Subcutaneous abdominal adipose tissue (tissue), 5 donors: ENCODE measurements around the gene HEG1.

Source experiments
- H3K27ac ChIP-seq: one replicate; pipeline ENCODE4 v1.7.0; 2013; ENCODE audit warnings: low read depth, mild to moderate bottlenecking, inconsistent platforms, low read length, moderate library complexity
- H3K27me3 ChIP-seq, 5 donors: one replicate each; pipeline ENCODE4 v1.7.0; 2013; ENCODE audit warnings: low read length in 5 of 5, inconsistent platforms in 1 of 5; ENCODE audit not compliant: control insufficient read depth in 5 of 5, insufficient read depth in 4 of 5
- H3K36me3 ChIP-seq, 5 donors: one replicate each; pipeline ENCODE4 v1.7.0; 2013; ENCODE audit warnings: low read length in 5 of 5; ENCODE audit not compliant: control insufficient read depth in 5 of 5, insufficient read depth in 5 of 5
- H3K4me1 ChIP-seq, 5 donors: one replicate each; pipeline ENCODE4 v1.7.0; 2013; ENCODE audit warnings: low read length in 5 of 5, mild to moderate bottlenecking in 3 of 5, moderate library complexity in 1 of 5; ENCODE audit not compliant: control insufficient read depth in 5 of 5, insufficient read depth in 5 of 5
- H3K4me3 ChIP-seq, 5 donors: one replicate each; pipeline ENCODE4 v1.7.0; 2013; ENCODE audit warnings: low read length in 5 of 5, low read depth in 1 of 5
- H3K9ac ChIP-seq, 5 donors: one replicate each; pipeline ENCODE4 v1.7.0; 2013; ENCODE audit warnings: low read length in 5 of 5, mild to moderate bottlenecking in 4 of 5, moderate library complexity in 3 of 5
- H3K9me3 ChIP-seq, 5 donors: one replicate each; pipeline ENCODE4 v1.7.0; 2013; ENCODE audit warnings: low read length in 5 of 5; ENCODE audit not compliant: control insufficient read depth in 5 of 5
- donor health status: healthy.
- donor health status: healthy.
- donor health status: healthy.
- donor health status: healthy.
- donor health status: healthy.

HEG1 gene

DNA sequence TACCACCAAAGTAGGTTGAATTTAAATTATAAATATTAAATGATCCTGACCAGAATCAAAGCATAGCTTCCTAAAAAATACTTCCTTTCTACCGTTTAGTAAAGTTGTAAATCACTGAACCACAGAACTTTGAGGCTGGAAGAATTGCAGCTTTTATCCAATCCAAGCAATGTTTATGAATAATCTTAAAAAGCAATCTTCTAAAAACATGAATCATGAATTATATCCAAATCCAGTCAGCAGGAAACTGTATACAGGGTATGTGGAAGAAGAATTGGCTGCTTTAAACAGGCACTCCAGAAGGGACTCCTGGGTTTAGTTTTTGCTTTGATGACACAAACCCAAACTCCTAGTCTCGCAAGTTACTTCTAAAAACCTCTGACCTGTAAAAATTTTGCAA, 30.2 kb downstream of the HEG1 start:
- Histone ChIP-seq H3K27me3 (no peaks in the 10 kb centered on the region), H3K4me1 (peaks cover 3 to 37% (median 14%) of the 10 kb centered on the region in 5 donors), H3K27ac (no peak overlapping the region), H3K9ac (peak overlapping the region in 1 of 5 donors; percentile 32), H3K4me3 (no peak overlapping the region), H3K36me3 (peaks cover 10 to 47% (median 37%) of the 10 kb centered on the region in 5 donors), H3K9me3 (no peaks in the 10 kb centered on the region)

DNA sequence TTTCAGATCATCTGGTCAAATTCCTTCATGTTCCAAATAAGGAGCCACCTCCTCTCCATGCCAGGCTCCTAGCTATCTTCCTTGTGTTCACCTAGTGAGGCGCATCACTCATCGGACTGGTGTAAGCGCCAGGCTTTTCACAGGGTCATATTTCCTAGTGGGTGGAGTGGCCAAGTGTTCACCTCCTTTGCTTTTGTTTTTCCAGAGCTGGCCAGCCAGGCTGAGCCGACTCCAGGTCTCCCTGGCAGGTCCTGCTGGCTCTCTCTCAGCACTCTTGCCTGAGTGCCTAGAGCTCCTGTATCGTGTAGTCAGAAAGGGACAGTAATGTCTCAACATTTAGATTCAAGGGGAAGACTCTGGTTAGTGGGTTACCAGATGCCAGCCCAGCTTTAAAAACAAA, 31.0 kb downstream of the HEG1 start:
- Histone ChIP-seq H3K4me1 (peaks cover 3 to 37% (median 14%) of the 10 kb centered on the region in 5 donors), H3K27me3 (no peaks in the 10 kb centered on the region), H3K27ac (peak overlapping the region; percentile 47), H3K4me3 (no peak overlapping the region), H3K9ac (peak overlapping the region in 1 of 5 donors; percentile 44), H3K9me3 (no peaks in the 10 kb centered on the region), H3K36me3 (peaks cover 14 to 56% (median 45%) of the 10 kb centered on the region in 5 donors)

DNA sequence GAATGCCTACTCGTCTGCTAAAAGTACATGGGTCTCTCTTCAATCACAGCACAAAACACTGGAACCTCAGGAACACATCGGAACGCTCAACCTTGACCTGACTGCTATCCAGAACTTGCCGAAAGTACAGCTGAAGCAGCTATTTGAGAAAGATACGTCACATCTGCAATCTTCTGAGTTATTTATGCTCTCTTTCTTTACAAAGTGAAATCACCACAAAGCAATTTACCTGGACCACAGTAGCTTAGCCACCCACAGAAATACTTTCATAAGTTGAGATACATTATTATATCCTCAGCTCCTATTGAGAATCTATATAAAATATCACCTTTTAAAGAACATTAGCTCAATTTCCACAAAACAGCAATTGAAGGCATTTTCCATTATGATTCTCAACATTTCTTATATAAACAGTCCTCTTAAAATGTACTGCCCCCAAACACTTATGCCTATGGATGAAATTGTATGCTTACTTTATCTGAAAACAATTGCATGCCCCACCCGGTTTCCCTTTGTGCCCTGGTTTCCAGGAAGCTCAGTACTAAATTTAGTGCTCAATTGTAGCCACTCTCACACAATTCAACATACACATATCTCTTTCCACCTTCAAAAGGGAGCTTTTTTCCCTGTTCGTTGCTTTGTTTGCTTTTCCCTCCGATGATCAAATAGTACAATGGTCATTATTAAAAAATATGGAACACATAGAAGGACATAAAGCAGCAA, 31.8 kb downstream of the HEG1 start:
- H3K27ac ChIP-seq = peak overlapping the region; percentile 47

DNA sequence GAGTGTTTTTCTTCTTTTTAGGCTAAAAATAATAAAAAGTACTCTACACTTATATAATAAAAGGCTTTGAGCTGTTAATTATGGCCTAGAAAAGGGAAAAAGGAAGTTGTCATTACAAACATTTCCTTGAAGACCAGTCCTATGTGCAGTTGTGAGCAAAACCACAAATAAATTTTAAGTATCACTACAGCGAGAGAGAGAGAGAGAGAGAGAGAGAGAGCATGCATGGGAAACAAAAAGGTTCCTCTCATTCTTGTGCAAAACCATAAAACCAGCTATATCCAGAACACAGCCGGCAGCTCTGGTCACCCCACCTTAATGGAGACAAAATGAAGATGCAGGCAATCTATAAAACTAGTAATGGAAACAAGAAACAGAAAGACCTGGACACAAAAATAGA, 33.6 kb downstream of the HEG1 start:
- H3K4me3 ChIP-seq = no peak overlapping the region
- H3K27ac ChIP-seq = no peak overlapping the region
- H3K9me3 ChIP-seq = no peaks in the 10 kb centered on the region
- H3K4me1 ChIP-seq = peaks cover 3 to 44% (median 14%) of the 10 kb centered on the region in 5 donors
- no peaks in the 10 kb centered on the region for H3K27me3 ChIP-seq
- H3K36me3 ChIP-seq = peaks cover 16 to 58% (median 42%) of the 10 kb centered on the region in 5 donors
- H3K9ac ChIP-seq = no peak overlapping the region

More for the DNA sequence above, 31.8 kb downstream of the HEG1 start:
- Histone ChIP-seq H3K9ac (no peak overlapping the region), H3K36me3 (peaks cover 16 to 60% (median 50%) of the 10 kb centered on the region in 5 donors), H3K9me3 (no peaks in the 10 kb centered on the region), H3K4me3 (no peak overlapping the region), H3K27me3 (no peaks in the 10 kb centered on the region), H3K4me1 (peaks cover 3 to 43% (median 14%) of the 10 kb centered on the region in 5 donors)

DNA sequence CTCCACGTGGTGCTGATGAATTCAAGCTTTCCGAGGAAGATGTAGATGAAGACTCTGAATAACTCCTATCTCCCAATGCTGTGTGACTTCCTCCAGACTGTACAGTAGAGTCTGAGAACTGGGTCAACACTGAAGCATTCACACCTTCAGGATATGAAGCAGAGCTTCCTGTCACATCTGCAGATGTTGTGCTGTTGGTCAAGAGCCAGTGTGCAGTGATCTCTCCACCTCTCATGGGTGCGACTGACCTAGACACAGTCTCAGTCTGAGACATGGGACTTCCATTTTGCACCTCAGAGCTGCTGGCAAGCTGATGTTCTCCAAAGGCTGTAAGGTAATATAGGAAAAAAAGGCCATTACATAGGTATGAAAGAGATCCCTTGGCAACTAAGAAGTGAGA, 36.5 kb downstream of the HEG1 start:
- Histone ChIP-seq H3K9me3 (no peaks in the 10 kb centered on the region), H3K4me1 (peaks cover 0 to 29% (median 4%) of the 10 kb centered on the region in 5 donors), H3K27me3 (no peaks in the 10 kb centered on the region), H3K27ac (no peak overlapping the region), H3K4me3 (no peak overlapping the region), H3K36me3 (peaks cover 9 to 53% (median 46%) of the 10 kb centered on the region in 5 donors), H3K9ac (no peak overlapping the region)

GRCh38 chr3:125017406-125017805, 38.4 kb downstream of the HEG1 start:
- Histone ChIP-seq H3K9me3 (no peaks in the 10 kb centered on the region), H3K27ac (no peak overlapping the region), H3K27me3 (no peaks in the 10 kb centered on the region), H3K9ac (no peak overlapping the region), H3K4me3 (no peak overlapping the region), H3K4me1 (peaks cover 0 to 15% (median 4%) of the 10 kb centered on the region in 5 donors), H3K36me3 (peaks cover 9 to 72% (median 64%) of the 10 kb centered on the region in 5 donors)

- no peak overlapping the region for H3K4me3 ChIP-seq
- H3K4me1 ChIP-seq = peaks cover 0 to 10% (median 0%) of the 10 kb centered on the region in 5 donors
- H3K9ac ChIP-seq = no peak overlapping the region
- H3K9me3 ChIP-seq = no peaks in the 10 kb centered on the region
- peaks cover 11 to 85% (median 79%) of the 10 kb centered on the region in 5 donors for H3K36me3 ChIP-seq
- no peak overlapping the region for H3K27ac ChIP-seq
- H3K27me3 ChIP-seq = no peaks in the 10 kb centered on the region
These were observed 41.1 kb downstream of the HEG1 start for GRCh38 chr3:125014570-125015179.

DNA sequence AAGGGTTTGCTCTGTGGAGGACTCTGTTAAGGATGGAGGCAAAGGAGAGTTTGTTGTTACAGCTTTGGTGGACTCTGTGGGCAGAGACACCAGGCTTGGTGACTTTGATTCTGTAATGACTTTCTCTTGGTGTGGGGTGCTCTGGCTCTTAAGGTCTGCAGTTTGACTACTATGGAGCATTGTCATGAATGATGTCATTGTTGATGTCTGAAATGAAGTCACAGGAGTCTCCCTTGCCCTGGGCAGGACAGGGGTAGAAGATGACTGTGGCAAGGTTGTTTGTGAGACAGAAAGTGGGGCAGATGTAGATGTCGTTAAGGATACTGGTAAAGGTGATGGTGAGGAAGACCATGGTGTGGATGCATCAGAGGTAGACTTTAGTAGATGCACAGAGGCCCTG, 42.7 kb downstream of the HEG1 start:
- no peak overlapping the region for H3K4me3 ChIP-seq
- no peak overlapping the region for H3K27ac ChIP-seq
- no peak overlapping the region for H3K9ac ChIP-seq
- peaks cover 10 to 80% (median 73%) of the 10 kb centered on the region in 5 donors for H3K36me3 ChIP-seq
- peaks cover 0 to 4% (median 0%) of the 10 kb centered on the region in 5 donors for H3K4me1 ChIP-seq
- H3K9me3 ChIP-seq = no peaks in the 10 kb centered on the region
- H3K27me3 ChIP-seq = no peaks in the 10 kb centered on the region

DNA sequence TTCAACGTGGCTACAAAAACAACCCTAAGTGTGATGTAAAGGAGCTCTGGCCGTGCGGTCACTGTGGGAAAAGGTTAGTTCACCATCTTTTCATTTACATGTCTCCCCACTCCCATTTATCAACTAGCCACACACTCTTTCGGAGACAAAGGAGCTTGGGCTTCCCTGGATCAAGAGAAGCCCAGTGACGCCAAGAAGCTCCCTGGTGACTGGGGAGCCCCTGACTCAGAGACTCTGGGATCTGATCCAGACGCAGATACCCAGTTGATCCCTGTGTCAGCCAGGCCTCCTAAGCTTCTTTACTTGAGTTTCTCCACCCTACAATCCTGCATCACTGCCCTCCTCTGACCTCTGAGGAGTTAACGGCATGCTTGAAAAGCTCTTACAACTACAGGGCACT, 43.9 kb downstream of the HEG1 start:
- H3K9me3 ChIP-seq = no peaks in the 10 kb centered on the region
- no peak overlapping the region for H3K9ac ChIP-seq
- peaks cover 13 to 84% (median 76%) of the 10 kb centered on the region in 5 donors for H3K36me3 ChIP-seq
- H3K4me1 ChIP-seq = peaks cover 0 to 4% (median 0%) of the 10 kb centered on the region in 5 donors
- no peaks in the 10 kb centered on the region for H3K27me3 ChIP-seq
- no peak overlapping the region for H3K4me3 ChIP-seq
- H3K27ac ChIP-seq = no peak overlapping the region

- no peak overlapping the region for H3K9ac ChIP-seq
- peaks cover 13 to 89% (median 84%) of the 10 kb centered on the region in 5 donors for H3K36me3 ChIP-seq
- H3K4me3 ChIP-seq = no peak overlapping the region
- no peaks in the 10 kb centered on the region for H3K9me3 ChIP-seq
- no peak overlapping the region for H3K27ac ChIP-seq
- peaks cover 0 to 5% (median 0%) of the 10 kb centered on the region in 5 donors for H3K4me1 ChIP-seq
- no peaks in the 10 kb centered on the region for H3K27me3 ChIP-seq
These were observed 45.4 kb downstream of the HEG1 start for GRCh38 chr3:125010393-125010792.
